ENCODE measurements around the gene PDGFA.
A peak's percentile ranks its signal among the peaks of the same experiment; 100 is the strongest.

The PDGFA gene

DNA sequence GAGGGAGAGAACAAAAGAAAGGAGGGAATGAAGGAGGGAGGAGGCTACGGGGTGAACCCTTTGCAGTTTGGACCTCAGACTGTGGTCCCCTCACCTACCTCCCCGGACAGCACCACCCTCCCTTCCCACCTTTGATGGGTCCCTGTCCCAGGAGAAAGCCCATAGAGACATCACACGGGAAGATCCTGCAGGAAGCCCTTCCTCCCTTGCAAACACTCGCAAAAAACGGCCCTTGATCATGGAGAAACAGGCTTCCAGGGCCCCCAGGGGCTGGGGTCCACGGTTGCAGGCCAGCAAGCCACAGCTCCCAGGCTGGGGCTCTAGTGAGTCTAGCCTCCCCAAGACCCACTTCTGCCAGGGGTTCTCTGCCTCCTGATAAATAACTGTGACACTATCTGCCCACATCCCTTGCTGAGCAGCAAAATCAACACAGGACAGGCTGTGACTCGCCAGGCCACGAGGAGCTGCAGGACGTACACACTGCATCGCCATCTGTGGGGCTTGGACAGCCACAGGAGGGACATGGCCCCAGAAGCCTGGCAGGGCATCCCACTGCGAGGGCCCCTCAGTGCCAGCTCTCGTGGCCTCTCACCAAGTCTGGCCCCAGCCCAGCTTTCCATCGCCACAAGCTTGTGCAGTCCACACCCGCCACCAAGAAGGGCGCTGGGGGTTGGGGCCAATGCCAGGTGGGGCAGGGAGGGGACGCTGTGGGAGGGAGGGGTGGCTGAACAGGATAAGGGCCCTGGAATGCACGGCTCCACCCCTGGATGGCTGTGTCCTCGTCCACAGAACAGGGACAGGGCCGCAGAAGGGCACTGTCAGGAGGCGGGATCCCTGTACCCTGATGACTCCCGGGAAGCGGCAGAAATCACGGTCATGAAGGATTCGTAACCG, 34.2 kb downstream of the PDGFA start:
- DNase-seq = no peak

DNA sequence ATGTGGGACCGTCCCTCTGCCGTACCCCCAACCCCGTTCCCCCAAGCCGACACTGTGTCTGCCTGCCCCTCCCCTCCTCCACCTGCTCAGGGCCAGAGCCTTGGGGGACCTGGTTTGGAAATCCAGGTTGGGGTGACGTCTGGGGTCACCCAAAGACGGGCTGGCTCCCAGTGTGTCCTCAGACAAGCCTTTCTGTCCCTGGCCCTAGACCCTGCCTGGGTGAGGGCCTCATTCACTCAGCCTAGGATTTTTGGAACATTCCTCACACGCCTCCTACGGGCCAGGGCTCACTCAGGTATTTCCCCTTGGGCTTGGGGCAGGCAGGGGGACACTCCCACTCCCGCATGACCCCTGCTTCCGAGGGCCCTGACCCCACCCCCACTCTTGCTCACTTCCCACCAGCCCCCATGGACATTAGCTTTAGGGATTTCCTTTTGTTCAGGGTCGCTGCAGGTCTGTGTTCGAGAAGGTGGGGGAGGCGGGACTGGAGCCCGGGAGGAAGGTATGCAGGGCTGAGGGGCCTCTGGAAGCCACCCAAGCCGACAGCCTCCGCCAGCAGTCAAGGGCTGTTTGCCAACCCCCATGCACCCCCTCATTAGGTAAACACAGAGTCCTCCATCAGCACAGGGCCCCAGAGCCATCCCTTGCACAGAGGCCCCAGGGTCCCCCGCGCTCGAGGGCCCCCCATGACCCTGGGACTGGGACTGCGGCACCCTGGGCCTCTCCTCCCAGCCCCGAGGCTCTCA, 35.1 kb downstream of the PDGFA start:
- DNase-seq = no peak

DNA sequence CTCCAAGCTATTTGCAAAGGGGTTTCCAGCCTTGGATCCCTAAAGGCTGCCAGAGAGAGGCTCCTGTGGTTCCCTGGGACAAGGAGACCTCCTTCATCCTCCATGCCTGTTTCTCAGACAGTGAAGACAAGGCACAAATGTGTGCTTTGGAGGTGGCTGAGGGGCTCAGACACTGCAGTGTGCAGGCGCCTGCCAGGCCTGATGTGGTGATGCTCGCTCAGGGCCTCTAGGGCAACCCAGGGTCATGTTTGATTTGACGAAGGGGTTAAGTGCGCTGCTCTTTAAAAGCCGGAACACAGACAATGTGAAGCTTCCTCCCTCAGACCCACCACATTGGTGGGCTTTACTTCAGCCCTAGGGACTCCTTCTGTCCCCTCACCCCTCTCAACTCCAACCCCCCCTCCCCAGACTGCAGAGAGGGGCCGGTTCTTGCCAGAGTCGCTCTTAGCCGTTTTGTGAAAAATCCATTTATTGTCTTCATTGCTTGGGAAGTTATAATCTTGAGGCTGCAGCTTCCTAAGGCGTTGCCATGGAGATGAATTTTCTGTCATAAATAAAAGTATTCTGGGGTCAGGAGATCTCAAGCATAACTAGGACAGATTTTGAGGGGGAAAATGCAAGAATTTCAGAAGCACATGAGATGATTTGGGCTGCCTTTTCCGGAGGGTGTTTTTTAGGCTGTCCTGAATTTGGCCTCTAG, 35.8 kb downstream of the PDGFA start:
- DNase-seq = no peak

DNA sequence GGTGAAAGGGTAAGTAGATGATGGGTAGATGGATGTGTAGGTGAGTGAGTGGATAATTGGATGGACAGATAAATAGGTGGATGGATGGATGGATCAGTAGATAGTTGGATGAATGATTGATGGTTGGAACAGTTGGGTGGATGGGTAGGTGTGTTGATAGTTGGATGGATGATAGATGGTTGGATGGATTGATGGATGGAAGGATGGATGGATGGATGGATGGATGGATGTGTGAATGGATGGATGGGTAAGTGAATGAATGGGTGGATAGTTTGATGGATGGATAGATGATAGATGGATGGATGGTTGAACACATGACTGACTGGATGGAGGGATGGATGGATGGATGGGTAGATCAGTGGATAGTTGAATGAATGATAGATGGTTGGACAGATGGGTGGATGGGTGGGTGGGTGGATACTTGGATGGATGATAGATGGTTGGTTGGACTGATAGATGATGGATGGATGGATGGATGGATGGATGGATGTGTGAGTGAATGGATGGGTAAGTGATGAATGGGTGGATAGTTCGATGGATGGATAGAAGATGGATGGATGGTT, 37.0 kb downstream of the PDGFA start:
- no peak for DNase-seq

DNA sequence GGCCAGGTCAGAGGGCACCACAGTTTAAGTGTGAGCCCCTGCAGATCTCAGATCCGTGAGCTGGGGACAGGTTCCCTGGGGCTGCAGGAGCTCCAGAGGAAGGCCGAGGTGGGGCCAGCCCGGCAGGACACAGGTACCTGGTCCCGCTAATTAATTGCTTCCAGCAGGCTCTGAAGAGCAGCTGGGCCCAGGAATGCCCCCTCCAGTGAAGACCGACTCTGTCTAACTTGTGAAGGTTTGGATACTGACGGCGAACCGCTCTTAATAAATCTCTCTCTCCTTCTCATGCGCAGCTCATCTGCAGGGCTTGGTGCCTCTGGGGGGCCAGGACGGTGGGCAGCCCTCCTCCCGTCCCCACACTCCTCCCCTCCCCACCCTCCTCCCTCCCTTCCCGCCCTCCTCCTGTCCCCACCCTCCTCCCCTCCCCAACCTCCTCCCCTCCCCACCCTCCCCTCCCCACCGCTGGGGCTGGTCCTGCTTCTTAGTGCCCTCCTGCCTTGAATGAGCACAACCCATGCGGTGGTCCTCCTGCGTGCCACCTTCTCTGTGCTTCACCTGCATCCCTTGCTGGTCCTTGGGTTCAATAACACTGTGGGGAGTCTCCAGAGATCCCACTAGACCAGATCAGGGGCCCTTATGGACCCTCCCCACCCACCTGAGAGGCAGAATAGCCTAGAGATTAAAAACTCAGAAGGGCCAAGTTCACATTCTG, 38.3 kb downstream of the PDGFA start:
- peak in 1 of 3 experiments; percentile 74 for DNase-seq

DNA sequence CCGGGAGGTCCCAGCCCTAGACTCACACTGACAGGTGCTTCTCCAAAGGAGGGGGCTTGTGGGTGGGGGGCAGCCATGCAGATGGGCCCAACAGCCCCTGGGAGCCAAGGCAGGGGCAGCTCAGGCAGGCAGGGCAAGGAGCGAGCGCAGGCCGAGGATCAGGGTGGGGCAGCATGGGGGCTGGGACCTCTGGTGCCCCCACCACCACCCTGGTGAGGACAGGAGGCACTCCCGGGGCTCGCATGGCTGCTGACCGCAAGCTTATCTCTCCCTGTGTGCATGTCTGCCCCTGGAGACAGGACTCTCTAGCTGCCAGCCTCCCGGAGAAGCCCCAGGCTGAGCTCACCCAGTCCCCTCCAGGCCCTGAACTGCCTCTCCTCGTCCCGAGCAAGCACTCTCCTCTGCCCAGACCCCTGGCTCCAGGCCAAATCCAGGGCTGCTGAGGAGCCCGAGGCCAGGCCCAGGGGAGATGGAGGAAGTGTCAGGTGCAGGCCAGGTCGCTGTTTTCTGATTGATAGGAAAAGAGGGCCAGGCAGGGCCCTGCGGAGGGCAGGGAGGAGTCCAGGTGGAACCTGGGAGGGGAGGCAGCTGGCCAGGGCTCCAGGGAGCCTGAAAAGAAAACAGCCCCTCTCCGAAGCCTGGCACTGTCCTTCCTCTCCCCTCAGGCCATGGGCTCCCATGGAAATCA, 39.0 kb downstream of the PDGFA start:
- DNase-seq = peak in 2 of 3 experiments; percentile 48 to 75

DNA sequence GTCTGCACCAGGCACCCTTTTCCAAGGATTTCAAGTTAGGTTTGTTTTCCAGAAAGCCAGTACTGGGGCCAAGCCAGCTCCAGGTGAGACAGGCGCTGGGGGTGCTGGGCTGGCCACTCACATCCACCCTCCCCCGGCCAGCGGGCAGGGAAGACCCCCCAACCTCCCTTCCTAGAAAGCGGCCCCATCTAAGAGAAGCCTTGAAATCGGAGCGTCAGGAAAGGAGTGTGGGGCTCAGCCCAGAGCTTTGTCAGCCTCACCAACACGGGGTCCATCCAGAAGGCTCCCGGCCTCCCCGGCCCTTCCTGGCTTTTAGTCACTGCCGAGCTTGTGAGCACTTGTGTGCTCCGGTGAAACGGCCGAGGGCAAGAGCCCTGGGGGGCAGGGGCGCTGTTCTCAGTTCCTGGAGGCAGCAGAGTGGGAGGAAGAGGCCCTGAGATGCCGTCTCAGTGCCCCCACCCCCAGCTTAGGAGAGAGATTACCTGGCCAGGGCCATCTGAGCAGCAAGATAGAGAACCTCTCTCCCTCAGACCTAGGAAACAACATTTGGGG, 39.6 kb downstream of the PDGFA start:
- no peak for DNase-seq

DNA sequence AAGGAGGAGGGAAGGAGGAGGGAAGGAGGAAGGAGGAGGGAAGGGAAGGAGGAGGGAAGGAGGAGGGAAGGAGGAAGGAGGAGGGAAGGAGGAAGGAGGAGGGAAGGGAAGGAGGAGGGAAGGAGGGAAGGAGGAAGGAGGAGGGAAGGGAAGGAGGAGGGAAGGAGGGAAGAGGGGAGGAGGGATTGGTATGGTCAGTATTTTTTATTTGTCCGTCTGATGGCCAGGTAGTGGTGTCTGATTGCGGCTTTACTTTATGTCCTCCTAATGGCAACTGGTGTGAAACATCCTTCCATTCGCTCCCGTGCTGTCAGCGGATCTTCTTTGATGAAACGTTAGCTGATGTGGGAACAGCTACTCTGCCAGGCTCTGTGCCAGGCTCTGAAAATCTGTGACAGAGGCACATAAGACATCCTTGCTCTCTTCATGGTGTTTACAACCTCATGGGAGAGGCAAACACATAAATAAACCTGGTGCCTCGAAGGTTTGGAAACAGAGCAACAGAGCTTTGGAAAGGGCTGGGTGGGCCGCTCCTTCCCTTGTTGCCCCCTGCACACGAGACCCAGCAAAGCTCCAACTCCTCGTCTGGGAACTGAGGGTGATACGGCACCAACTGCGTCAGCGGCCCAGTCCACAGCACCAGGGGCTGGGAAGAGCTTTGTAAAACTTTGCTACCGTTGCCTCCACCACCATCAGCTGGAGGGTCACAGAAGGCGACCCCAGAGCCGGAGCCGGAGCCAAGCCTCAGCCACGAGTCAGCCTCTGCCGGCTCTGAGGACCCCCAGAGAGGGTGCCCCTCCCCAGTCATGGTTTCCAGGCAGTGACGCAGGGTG, 40.3 kb downstream of the PDGFA start:
- DNase-seq = peak in 1 of 3 experiments; percentile 10

DNA sequence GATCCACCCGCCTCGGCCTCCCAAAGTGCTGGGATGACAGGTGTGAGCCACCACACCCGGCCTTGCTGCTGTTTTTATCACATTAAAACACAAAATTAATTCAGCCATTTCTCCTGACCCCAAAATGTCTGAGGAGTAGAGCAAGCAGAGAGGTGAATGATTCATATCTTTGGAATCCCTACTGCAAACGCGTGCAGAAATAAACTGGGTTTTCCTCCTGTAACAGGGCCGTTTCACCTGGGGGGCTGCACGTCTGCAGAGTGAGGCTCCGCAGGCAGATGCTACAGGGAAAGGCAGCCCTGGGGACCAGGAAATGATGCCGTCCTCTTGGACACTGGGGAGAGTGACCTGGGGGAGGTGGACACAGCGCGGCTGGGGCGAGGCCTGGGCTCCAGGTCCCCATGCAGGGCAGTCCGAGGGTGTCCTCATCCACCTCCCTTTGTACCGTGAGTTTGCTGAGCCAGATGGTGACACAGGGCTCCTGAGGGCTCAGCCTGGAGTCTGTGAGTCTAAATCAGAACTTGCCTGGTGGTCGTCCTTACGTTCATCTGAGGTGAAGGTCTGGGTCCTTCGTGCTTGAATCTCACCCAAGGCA, 41.9 kb downstream of the PDGFA start:
- DNase-seq = no peak

DNA sequence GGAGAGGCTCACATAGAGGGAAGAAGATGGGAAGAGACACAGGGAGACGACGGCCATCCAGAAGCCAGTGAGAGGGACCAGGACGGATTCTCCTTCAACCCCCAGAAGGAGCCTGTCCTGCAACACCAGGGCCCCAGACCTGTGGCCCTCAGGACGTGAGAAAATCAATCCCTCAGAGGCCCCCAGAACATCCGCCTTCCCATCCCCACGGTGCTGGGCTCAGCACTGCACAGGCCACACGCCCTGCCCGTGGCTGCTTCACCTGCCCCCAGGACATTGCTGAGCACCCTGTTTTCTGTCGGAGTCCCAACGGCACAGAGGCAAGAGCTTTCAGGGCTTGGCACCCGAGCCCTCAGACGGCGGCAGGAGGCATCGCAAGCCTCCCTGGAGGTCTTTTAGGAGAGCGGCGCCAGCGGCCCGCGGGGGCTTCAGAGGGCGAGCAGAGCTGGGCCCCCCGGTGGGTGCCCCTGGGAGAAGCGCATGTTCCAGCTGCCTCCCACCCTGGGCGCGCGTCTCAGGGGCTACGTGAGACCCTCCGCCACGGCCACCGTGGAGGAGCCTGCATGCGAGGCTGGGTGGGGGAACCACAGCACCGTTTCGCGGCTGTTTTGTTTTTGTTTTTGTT, 42.8 kb downstream of the PDGFA start:
- DNase-seq = no peak

DNA sequence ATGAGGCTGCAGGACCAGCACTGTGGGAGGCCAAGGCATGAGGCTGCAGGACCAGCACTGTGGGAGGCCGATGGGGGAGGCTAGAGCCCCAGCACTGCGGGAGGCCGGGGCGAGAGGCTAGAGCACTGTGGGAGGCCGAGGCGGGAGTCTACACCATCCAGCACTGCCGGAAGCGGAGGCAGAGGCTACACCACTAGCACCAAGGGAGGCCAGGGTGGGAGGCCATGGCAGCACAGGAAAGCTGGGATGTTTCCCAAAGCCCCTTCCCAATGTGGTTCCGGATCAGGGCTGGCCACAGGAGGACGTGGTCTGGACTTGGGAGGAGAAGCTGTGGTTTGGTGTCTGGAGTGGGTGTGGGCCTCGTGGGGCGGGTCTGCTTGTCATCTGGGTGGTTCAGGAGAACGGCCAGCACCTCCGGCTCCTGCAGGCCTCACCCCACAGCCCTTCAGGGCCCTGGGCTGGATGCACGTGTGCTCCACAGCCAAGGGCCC, 43.6 kb downstream of the PDGFA start:
- DNase-seq = no peak

DNA sequence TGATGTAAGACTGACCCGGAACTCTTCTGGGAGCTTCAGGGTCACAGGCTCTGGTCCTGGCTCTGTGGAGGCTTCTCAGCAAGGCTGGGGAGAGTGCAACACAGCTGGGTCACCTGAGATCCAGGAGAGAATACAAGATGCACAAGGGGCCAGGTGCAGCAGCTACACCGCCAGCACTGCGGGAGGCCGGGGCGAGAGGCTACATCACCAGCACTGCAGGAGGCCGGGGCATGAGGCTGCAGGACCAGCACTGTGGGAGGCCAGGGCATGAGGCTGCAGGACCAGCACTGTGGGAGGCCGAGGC, 44.3 kb downstream of the PDGFA start:
- no peak for DNase-seq

DNA sequence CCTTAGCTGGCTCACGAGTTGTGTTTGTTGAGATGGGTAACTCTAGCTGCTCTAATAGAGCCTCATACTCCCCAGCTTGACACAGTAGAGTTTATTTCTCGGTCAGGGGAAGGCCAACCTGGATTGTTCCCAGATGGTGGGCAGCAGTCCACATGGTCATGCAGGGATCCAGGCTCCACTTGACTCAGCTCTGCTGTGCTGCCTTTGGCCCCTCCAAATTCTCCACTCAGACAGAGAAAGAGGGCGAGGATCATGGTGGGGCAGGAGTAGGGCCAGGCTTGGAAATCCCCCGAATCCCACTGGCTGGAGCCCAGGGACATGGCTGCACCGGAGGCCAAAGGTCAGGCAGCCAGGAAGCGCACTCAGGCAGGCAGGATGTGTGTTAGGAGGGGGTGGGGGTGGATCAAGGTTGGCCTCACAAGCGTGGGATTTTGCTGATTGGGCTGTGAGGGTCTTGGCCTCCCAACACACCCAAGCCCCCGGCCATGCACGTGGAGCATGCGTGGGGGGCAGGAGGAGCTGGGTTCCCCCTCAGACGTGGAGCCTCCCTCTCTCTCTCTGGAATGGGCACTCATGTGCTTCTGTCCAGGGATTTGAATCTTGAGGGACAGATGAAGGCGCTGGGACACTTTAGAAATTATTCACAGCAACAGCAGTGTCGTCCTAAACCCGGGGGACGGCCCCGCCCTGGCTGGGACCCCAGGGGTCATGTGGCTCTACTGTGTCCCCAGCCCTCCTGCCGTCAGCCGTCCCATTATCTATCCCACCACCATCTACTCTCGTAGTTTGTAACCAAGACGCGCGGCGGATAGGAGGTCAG, 44.8 kb downstream of the PDGFA start:
- DNase-seq = no peak

DNA sequence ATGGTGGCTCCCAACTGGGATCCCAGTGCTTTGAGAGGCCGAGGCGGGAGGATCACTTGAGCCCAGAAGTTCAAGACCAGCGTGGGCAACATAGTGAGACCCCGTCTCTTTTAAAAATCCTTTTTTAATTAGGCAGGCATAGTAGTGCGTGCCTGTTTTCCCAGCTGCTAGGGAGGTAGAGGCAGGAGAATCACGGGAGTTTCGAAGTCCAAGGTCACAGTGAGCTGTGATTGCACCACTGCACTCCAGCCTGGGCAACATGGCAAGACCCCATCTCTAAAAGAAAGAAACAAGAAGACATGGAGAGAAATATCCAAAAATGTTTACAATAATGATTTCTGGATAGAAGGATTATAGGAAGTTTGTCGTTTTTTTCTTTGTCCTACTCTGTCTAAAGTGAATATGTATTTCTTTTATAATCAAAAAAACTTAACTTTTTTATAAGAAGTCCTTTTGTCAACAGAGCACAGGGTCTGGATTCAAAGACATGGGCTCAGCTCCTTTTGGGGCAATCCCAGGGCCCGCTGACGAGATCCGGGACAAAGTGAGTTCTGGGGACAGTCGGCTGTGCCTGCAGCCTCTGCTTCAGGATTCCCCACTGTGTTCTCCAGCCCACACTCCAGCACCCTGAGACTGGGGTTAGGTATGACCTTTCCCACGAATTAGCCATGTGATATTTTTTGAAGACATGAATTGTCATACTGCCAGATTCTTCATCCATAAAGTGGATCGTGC, 45.6 kb downstream of the PDGFA start:
- DNase-seq = no peak

DNA sequence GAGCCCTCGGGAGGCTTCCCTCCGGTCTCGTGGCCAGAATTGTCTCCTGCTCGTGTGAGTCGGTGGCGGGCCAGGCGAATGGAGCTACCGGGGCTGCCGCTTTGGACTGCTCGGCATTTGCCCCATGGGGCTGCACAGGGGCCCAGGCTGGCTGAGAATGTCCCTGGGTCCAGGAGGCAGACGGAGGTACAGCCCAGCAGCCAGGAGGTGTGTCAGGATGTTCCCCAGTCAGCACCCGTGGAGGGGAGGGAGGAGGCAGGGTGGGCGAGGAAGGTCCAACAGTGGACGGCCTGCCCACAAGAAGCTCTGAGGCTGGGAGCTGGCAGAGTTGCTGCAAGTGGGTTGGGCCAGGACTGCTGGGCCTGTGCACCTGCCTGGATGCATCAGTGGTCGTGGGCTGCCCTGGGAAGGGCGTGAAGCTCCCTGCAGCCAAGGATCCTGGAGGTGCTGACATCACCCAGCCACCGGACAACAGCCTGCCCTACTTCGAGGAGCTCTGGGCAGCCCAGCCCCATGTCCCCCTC, 46.4 kb downstream of the PDGFA start:
- no peak for DNase-seq

DNA sequence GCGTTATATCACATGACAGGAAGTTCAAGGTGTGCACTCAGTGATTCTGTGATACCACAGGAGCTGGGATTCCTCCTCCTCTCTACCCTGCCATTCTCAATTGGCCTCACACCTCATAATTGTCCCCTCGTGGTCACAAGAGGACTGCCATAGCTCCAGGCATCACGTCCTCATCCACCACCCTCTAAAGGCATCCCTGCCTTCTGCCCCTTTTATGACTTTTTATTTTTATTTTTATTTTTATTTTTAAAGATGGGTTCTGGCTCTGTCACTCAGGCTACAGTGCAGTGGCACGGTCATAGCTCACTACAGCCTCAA, 47.0 kb downstream of the PDGFA start:
- DNase-seq = no peak

DNA sequence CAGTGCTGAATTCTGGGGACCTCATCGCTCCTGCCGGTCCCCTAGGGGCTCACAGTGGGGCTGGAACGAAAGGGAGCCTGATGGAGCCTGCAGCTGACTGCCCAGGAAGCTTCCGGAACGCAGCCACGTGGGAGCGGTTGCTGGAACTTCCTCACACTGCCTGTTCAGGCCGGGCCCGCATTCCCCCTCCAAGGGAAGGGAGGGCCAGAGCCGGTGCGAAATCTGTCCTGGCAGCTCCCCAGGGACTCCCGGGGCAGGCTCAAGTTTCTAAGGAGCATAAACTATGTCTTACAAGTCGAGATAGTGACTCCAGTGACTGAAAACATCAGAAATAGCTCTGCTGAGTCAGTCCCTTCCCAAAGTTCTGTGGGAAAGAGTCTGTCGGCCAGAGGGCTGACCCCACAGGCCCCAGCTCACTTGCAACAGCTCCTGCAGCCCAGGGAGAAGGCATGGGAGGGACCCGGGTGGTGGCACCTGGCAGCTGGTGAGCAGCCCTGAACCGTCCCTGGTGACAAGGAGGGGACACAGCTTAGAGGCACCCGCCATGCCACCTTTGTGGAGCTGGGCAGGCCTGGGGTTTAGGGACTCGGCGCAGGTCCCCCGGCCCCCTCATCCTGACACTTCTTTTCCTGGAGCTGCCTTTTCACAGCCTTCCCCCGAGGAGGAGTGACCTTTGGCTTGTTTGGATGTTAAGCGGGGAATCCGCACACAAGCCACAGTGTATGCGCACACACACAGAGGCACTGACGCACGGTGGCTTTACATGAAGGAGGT, 47.6 kb downstream of the PDGFA start:
- no peak for DNase-seq

Data from NCI-H1417 (cell line).